ENCODE data around the gene APMAP.
"Not testable (repeated sequence)": the region's sequence is repeated elsewhere in the genome, so short reads cannot be mapped to it uniquely, and the experiment has no call there.

The APMAP gene

DNA sequence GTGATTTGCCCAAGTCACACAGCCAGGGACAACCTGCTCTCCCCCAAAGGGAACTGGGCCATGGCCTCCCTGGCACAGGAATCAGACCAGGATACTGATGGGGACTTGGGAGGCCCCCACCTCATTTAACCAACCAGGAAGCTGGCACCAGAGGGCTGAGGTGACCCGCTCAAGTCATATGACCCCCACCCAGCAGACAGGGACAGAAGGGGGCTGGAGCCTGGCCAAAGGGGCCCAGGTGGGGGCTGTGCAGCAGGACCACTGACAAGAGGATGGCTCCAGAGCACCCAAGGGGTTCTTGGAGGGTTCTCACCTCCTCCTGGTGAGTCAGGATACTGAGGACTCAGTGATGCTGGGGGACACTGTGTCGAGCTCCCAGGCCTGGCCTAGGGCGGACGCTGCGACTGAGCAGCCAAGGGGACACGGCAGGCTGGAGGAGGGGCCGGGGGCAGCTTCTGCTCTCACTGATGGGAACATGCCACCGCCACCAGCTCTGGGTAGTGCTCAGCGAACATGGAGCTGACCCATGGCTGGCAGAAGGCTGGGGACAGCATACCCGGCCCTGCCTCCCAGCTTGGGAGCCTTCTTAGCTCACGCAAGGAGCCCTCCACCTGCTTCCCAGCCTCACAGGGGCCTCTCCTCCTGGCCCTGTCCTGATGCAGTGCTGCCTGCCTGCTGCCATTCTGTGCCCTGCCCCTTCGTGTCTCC, 42.3 kb downstream of the APMAP start:
- DNase-seq: no peak

GRCh38 chr20:24949756-24950127, 42.8 kb downstream of the APMAP start:
- no peak for DNase-seq

- peak; percentile 86 for DNase-seq
These were observed 43.4 kb downstream of the APMAP start, which contains the start of gene CST7 for GRCh38 chr20:24948939-24949679. TSS of gene CST7 (plus strand) at chr20:24949269. CDS start at chr20:24949506, 237 bp downstream.

DNA sequence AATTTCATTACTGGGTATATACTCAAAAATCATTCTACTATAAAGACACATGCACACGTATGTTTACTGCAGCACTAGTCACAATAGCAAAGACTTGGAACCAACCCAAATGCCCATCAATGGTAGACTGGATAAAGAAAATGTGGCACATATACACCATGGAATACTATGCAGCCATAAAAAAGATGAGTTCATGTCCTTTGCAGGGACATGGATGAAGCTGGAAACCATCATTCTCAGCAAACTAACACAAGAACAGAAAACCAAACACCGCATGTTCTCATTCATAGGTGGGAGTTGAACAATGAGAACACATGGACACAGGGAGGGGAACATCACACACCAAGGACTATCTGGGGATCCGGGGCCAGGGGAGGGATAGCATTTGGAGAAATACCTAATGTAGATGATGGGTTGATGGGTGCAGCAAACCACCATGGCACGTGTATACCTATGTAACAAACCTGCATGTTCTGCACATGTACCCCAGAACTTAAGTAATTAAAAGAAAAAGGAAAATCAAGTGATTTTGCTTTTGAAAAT, 44.1 kb downstream of the APMAP start:
- DNase-seq: not testable (repeated sequence)

- DNase-seq: not testable (repeated sequence)
These were observed 46.2 kb downstream of the APMAP start for GRCh38 chr20:24946376-24946775.

- DNase-seq: no peak
These were observed 48.8 kb downstream of the APMAP start for GRCh38 chr20:24943731-24944130.

DNA sequence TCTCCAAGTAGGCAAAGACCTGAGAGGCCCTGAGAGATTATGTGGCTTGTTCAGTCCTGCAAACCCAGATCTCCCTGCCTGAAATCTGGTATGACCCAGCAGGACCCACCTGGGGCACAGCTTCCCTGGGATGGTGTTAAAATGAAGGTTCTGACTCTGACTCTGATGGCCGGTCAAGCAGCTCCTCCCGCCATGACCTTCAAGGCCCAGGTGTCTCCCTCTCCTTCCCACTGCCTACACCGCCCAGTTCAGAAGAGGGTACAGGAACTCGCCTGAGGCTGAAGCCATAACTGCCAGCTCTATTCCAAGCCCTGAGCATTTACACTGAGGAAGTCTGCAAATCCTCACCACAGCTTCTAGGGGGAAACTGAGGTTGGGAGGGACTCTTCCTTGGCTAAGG, 49.4 kb downstream of the APMAP start:
- no peak for DNase-seq

DNA sequence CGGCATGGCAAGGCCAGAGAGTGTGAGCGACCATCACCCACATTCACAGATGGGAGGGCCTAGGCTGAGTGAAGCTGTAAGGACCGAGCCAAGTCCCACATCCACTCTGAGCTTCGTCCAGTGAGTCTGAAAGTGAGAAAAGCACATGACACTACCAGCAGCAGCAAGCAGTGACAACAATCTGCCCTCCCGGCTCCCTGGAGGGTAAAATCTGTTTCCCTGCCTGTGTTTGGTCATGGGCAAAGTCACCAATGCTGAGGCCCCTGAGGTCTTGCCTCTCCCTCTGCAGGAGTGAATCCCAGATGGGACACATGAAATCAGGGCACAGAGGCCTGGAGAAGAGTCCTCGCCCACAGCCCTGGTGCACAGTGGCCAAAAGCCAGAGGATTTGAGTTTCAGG, 49.9 kb downstream of the APMAP start:
- DNase-seq: no peak

DNA sequence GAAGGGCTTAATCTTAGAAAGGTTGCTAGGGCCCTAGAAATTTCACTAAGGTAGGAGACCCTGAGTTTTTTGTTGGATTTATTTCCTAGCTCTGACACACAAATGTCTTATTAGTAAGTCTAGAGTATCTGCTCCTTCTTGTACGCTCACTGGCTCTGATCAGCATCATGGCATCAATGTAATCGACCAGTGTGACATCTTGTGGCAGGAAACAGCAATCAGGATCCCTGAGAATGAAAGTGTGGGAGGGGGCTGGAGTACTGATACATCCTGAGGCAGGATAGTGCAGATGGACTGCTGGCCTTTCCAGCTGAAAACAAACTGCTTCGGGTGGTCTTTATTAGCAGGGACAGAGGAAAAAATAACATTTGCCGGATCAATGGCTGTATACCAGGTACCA, 53.5 kb downstream of the APMAP start:
- DNase-seq: no peak

DNA sequence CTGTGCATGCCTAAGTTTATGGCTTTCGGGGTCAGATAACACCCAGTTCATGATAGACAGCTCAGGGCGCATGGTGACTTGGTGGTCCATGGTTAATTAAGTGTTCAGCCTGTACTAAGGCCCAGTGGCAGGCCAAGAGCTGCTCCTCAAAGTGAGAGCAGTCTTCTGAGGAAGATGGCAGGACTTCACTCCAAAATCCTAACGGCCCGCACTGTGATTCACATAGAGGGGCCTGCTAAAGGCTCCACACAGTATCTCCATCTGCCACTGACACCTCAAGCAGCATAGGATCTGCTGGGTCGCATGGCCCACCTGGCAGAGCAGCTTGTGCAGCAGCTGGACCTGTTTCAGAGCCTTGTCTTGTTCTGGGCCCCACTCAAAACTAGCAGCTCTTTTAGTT, 54.1 kb downstream of the APMAP start:
- DNase-seq: no peak

DNA sequence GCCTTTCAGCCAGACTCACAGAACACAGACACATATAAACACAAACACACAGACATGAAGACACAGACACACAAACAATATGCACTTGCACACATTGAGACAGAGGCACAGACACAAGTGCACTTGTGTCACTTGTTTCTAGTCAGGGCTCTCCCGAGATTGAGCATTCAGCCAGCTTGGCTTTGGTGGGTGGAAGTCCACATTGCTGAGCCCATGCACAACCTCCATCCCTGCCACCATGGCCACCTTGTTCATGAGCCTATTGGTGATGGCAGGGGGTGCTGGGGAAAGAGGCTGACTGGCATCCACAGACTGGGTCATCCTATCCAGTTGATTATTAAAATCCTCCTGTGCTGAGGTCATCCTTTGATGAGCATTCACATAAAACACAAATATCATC, 55.0 kb downstream of the APMAP start:
- no peak for DNase-seq

GRCh38 chr20:24936526-24937407, 55.8 kb downstream of the APMAP start:
- DNase-seq: no peak

DNA sequence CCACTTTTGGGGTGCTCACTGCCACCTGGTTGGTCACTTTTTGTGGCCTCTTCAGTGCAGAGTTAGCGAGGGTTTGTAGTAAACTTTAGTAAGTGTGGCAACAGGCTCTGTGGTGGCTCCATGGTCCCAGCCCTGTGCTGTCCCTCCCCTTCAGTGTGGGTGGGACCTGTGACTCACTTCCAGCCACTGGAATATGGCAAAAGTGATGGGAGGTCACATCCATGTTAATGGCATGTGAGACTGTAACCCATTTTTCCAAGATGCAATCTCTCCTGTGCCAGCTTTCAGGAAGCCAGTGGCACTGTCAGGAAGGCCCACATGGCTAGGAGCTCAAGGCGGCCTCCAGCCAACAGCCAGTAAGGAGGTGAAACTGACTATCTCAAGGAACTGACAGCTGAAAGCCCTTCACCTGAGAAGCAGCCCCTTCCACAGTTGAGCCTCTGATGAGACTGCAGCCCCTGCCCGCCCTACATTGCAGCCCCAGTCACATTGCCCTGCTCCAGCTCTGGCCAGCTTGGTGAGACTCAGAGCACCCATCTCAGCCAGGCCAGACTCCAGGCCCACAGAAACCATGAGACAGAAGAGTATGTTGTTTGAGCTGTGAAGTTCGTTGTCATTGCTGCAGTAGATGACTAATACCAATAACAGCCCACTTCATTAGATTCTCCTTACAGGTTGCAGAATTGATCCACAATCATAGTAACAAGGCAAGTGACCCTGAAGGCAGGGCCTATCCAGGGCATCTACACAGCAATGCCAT, 56.6 kb downstream of the APMAP start:
- DNase-seq: no peak

- no peak for DNase-seq
These were observed 57.4 kb downstream of the APMAP start for GRCh38 chr20:24935140-24935539.

DNA sequence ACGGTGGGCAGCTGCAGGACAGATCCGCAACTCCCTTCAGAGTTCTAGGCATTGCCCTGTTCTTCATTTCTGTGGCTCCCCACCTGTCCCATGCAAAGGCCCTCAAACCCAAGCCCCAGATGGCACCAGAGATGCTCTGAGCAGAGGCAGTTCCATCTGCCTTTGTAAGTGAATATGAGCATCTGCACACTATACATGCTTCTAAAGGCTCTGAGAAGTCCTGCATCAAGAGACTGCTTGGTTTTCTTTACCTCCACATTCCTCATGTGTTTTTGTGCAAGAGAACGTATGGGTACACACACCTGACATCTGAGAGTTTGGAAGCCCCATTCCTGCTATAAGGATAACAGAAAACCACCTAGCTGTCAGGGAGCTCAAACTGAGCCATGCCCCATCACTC, 57.8 kb downstream of the APMAP start:
- DNase-seq: no peak

DNA sequence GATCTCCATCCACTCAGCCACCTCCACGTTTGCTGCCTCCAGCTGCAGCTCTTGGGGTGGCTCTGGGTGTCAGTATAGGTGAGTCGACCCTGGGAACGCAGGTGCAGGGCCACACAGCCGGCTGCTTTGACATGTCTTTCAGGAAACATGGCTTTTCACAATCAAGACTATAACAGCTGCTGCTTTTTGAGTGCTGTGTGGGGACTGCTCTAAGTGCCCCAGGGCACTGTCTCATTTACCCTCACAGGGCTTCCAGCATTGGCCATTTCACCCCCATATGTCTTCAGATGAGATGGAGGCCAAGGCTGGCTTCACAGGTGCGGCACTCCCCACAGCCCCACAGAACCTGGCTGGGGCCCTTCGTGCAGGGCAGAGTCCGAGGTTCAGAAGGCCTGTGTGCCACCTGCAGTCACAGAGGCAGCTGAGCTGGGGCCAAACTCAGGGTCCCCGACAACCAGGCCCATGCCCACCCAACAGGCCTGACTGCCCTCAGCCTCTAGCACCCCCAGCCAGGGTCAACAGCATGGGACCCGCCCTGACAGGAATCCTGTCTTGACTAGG, 58.4 kb downstream of the APMAP start:
- DNase-seq: no peak

GRCh38 chr20:24933266-24933908, 59.2 kb downstream of the APMAP start:
- DNase-seq: no peak

DNA sequence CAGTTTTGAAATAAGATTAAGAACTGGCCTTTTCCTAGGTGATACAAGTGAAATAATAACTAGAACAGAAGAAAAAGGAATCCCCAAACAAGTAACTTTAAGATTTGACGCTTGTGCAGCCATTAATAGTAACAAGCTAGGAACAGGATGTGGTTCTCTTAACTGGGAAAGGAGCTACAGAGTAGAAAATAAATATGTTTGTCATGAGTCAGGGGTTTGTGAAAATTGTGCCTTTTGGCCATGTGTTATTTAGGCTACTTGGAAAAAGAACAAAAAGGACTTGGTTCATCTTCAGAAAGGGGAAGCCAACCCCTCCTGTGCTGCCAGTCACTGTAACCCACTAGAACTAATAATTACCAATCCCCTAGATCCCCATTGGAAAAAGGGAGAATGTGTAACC, 60.7 kb downstream of the APMAP start:
- DNase-seq: not testable (repeated sequence)

- not testable (repeated sequence) for DNase-seq
These were observed 61.5 kb downstream of the APMAP start for GRCh38 chr20:24930724-24931688.

Data from CD4-positive, alpha-beta T cell treated with Interleukin-12 subunit alpha and Interleukin-12 subunit beta, for 1 hour (primary cell).